GM21737 (cell line): ENCODE measurements around the gene GRAMD2B.
"Not testable (repeated sequence)": the region's sequence is repeated elsewhere in the genome, so short reads cannot be mapped to it uniquely, and the experiment has no call there.

ENCODE experiments used
- ATAC-seq: cut with Tn5 transposase; IDR thresholded peaks from one replicate; pipeline ENCODE4 v1.9.1; 2021; ENCODE audit warnings: mild to moderate bottlenecking, moderate library complexity; ENCODE audit not compliant: unreplicated experiment

Gene GRAMD2B, protein sequence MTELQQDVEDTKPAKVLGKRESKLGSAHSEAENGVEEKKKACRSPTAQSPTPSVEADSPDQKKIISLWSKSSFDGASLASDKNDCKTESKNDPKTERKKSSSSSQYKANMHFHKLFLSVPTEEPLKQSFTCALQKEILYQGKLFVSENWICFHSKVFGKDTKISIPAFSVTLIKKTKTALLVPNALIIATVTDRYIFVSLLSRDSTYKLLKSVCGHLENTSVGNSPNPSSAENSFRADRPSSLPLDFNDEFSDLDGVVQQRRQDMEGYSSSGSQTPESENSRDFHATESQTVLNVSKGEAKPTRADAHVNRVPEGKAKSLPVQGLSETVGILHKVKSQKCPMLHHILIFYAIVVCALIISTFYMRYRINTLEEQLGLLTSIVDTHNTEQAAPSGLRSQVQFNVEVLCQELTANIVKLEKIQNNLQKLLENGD

DNA sequence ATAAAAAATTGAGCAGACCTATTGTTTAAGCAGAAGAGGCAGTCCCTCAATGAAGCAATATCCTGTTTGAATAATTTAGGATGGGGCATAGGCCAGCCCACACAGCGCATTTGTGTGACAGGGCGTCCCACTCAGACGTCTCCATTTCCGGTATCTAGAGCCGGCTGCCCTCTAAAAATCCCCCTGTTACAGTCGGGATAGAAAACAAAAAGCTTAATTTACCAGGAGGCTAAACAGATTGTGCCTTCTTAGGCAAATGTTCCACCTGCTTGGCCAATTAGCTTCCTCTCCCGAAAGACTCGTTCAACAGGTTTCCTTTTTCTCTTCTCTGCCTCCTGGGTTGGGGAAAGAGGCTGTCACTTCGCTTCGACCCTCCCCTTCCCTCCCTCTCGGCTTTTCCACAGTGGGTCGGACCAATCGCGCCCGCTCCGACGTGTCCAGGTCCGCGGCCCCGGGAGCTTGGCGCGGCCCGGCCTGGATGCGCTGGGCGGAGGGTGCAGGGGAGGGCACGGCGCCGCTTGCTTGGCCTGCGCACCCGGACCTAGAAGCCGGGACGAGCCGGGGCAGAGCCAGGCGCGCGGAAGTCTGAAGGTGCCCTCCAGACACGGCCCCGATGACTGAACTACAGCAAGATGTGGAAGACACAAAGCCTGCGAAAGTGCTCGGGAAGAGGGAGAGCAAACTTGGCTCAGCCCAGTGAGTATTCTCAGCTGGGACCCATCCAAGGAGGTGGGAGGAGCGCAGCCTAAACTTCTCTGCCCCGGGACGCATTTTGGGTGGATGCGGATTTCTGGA lies at the start of gene GRAMD2B:
Gene GRAMD2B, plus strand, starts transcription at position 416 of the 795 bp plus-strand sequence. Its CDS starts 198 bp downstream, at position 614.
- peak; percentile 77 for ATAC-seq

DNA sequence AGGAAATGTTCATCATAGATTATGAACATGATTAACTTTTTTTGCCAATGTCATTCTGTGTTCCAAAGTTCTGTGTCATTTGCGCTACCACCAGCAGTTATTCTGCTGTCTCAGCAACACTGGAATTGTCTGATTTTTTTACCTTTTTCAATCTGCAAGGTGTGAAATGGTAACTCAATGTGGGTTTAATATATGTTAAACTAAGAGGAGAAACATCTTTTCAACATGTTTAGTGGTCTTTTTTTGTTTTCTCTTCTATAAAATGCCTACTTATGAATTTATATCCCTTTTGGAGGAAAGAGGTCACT lies 49.1 kb upstream of the GRAMD2B start:
- no peak for ATAC-seq

DNA sequence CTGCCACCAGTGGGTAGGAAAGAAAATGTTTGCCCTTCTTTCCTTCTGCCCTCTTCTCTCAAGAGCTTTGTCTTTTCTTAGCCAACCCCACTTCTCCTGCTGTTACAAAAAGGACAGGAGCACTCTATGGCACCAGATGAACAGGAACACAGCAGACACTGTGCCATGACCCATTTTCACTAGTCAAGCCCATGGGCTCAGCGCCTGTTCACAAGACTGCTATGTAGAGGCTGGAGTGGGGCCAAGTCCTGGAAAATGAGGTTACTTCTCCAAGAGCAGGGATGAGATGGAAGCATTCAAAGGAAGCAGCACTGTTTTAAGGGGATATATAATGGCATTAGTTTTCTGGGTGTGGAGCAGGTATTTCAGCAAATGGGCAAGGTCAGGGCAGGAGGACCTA lies 46.8 kb upstream of the GRAMD2B start:
- ATAC-seq, result no peak

DNA sequence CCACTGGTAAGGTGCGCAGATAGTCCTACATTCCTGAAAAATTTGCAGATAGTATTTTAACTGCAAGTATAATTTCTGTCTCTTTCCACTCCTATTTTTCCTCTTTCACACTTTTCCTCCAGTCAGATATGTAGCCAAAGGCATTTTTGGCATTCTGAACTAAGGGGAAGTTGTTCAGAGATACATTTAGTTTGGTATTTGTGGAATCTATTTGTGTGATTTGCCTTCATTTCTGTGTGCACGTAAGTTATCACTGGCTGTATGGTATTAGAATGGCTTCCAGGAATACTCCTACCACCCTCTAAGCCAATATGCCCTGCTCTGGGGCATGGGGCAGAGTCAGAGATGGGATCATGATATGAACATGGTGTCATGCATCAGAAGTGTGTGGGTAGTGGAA lies 45.8 kb upstream of the GRAMD2B start:
- ATAC-seq, result no peak

DNA sequence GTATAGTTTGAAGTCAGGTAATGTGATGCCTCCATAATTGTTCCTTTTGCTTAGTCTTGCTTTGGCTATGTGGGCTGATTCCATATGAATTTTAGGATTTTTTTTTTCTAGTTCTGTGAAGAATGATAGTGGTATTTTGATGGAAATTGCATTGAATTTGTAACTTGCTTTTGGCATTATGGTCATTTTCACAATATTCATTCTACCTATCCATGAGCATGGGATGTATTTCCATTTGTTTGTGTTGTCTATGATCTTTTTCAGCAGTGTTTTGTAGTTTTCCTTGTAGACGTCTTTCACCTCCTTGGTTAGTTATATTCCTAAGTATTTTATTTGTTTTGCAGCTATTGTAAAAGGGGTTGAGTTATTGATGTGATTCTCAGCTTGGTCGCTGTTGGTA lies 42.9 kb upstream of the GRAMD2B start:
- not testable (repeated sequence) for ATAC-seq

DNA sequence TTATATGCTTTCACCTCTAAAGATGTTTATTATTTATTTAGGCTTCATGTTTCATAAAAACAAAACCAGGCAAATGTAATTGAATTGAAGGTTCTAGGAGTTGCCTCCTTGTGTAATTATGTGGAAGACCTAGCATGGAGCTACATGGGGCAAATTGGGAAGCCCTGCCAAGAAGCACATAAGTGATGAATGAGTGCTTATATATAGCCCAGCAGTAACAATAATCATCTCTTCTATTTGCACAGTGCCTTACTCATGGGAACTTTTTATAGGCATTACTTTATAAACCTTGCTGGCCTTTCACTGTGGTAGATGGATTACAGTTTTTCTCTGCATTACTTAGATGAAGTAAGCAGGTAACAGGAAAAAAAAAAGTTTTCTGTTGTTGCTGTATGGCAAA lies 40.0 kb upstream of the GRAMD2B start:
- no peak for ATAC-seq

DNA sequence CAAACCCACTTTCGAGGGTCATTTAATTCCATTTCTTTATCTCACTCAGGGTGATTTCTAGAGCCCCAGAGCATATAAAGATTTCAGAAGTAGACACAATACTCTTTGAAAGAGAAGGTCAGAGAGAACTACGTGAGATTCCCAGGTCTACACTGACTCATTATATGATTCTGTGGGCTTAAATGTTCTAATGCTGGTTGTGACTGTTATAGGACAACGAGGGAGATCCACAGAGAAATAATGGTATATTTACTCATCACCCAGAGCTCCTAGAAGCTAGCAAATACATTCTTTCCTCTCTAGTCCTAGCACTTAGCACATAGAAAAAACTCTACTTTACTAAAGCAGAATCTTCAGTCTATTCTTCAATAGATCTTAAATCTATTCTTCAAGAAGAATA lies 39.4 kb upstream of the GRAMD2B start:
- no peak for ATAC-seq

DNA sequence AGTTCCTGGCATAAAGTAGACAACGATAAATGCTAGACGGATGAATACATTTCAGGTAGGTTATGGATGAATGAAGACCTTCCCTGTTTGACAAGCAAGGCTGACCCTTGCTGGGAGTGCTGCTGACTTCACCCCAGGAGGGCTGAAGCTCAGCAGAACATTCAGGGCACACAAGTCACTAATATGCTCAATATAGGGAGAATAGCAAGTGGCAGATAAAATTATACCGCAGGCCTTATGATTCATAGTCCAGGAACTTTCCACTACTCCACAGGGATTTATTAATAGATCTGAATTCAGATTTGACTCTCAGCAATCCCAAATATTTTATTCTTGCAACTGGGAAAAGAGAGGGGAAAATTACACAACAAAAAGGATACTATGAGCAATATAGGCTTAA lies 38.2 kb upstream of the GRAMD2B start:
- no peak for ATAC-seq

DNA sequence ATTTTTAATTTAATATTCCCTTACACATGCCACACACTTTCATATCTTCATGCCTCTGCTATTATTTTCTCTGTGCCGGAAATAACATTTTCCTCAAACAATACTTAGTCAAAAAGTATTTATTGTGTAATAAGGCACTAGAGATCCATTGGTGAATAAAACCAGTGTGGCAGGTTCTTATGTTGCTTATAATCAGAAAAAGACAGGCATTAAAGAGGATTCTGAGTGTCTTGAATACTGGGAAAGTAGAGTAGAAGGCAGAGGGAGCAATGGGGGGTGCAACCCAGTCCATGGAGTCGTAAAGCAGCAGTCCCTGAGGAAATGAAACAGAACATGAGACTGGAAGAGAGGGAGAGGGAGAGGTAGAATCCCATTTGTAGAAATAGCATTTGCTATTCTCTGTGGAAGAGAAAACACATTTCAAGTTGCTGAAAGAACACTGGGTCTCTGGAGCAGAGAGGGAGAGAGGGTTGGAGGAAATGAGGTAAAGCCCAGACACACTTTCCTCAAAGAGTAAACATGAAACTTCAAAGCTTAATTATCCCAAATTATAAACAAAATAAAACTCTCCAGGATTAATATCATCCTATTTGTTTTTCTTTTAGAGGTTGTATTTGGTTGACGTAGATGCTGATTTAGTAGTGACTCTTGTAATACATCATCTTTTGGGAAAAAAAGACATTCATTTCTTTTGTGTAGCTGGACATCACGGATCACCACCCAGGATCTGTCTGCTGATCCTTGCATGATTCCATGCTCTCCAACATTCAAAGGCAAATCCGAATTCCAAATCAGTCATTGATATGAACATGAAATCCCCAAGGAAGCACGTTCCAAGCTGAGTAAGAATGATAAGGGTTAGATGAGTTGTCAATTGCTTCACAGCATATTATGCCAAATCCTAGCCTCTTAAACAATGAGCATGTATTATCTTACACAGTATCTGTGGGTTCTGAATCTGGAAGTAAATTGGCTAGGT lies 37.4 kb upstream of the GRAMD2B start:
- ATAC-seq, result no peak

DNA sequence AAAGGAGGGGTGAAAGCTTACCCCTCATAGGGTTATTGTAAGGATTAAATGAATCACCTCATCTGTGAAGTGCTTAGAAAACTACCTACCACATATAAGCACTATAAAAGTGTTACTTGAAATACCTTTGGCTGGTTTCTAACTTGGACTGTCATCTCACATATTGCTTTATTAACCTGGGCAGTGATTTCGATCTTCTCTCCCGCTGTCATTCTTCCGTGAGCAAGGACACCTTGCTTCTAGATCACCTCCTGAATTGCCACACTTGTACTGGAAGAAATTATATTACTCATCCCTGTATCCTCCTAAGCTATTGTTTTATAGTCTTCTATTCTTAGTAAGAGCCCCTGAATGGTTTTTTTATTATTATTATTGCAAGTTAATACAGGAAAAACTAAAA lies 34.0 kb upstream of the GRAMD2B start:
- no peak for ATAC-seq

DNA sequence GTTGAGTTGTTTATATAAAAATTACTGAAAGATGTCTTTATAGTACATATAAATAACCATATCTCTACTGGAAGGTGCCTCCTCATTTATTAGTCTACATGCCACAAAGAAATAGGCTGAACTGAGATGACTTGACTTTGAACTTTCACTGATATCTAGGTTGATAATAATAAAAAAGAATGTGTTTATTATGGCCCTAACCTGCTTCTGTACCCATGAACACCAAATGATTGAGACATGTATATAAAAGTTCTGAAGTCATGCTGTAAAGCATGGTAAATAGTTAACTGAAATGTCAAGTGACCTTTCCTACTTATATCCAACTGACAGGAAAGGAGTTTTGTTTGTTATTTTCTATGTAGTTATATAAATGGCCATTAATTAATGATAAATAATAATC lies 33.2 kb upstream of the GRAMD2B start:
- no peak for ATAC-seq

DNA sequence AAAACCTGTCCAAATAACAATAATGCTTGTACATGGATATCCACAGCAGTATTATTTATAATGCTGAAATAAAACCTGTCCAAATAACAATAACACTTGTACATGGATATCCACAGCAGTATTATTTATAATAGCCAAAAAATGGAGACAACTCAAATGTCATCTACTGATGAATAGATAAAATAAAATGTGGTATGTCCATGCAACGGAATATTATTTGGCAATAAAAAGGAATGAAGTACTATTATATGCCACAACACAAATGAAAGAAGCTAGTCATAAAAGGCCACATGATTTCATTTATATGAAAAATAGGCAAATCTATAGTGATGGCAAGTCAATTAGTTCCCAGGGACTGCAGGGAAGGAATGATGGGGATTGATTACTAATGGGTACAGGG lies 31.8 kb upstream of the GRAMD2B start:
- no peak for ATAC-seq

DNA sequence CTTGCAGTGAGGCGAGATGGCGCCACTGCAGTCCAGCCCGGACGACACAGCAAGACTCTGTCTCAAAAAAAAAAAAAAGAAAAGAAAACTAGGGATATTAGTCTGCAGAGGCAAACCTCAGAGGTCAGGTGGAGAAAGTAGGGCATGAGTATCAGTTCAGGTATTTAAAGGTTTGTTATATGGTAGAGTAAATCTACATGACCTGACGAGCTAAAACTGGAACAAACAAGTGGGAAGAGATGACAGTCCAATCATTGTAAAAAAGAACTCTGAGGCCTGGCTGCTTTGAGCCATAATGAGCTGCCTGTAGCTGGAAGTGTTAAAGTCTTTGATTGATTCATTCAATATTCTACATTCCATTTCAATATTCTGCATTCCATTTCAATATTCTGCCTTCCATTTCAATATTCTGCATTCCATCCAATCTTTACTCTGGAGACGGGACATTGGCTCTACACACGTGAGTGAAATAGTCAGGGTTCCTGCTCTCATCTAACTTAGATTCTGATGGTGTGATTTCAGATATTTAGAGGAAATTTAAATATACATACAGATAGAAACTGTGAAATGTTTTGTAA lies 28.9 kb upstream of the GRAMD2B start:
- no peak for ATAC-seq

DNA sequence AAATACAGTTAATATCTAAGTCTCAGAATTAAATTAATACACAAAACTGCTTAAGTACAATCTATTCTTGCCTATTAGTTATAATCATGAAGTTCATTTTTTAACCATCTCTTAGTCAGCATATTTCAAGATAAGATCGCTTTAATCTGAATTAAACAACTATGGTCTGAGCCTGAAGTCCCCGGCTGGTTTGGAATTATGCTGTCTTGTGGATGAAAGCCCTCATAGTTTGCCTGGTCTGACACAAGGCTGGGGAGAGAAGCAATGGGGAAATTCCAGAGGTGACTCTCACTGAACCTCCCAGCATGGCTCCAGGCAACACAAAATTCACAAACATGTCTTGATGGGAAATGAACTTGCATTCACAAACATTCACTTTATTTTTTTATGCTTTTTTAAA lies 28.0 kb upstream of the GRAMD2B start:
- no peak for ATAC-seq

DNA sequence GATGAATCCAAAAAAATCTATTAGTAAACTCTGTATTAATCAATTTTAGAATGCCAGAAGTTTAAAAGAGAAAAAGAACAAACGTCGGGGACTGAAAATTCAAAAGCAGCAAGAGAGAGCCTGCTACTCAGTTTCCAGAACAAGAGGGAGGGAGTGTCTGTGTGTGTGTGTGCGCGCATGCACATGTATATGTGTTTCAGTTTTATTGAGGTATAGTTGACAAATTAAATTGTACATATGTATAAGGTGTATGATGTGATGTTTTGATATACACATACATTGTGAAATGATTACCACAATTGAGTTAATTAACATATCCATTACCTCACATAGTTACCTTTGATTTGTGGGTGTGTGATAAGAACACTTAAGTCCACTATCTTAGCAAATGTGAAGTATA lies 27.6 kb upstream of the GRAMD2B start:
- ATAC-seq, result no peak

DNA sequence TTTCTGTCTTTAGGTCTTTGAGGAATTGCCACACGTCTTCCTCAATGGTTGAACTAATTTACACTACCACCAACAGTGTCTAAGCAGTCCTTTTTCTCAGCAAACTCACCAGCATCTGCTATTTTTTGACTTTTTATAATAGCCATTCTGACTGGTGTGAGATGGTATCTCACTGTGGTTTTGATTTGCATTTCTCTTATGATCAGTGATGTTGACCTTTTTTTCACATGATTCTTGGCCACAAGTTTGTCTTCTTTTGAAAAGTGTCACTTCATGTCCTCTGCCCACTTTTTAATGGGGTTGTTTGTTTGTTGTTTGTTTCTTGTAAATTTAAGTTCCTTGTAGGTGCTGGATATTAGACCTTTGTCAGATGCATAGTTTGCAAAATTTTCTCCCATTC lies 26.5 kb upstream of the GRAMD2B start:
- ATAC-seq, result not testable (repeated sequence)

DNA sequence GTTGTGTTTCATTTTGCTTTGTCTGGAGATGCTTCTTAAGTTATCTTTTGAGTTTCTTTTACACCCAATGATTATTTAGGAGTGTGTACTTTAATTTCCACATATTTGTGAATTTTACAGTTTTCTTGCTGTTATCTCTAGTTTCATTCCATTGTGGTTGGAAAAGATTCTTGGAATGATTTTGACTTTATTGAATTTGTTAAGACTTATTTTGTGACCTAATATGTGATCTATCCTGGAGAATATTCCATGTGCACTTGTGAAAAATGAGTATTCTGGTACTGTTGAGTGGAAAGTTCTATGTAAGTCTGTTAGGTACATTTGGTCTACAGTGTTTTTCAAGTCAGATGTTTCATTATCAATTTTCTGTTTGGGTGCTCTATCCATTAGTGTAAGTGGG lies 24.4 kb upstream of the GRAMD2B start:
- no peak for ATAC-seq

DNA sequence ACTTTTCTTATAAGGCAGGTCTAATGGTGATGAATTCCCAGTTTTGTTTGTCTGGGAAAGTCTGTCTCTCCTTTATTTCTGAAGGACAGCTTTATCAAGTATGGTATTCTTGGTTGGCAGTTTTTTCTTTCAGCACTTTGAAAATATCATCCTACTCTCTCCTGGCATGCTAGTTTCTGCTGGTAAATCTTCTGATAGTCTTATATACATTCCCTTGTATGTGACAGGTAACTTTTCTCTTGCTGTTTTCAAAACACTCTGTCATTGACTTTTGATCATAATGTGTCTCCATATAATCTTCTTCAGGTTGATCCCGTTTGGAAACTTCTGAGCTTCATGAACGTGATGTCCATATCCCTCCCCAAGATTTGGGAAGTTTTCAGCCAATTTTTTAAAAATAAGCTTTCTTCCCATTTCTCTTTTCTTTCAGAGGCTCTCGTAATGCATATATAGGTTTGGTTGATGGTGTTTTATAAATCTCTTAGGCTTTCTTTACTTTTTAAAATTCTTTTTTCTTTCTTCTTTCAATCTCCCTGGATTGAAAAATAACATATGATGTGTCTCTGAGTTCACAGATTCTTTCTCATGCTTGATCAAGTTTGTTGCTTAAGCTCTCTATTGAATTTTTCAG lies 22.5 kb upstream of the GRAMD2B start:
- ATAC-seq, result no peak

DNA sequence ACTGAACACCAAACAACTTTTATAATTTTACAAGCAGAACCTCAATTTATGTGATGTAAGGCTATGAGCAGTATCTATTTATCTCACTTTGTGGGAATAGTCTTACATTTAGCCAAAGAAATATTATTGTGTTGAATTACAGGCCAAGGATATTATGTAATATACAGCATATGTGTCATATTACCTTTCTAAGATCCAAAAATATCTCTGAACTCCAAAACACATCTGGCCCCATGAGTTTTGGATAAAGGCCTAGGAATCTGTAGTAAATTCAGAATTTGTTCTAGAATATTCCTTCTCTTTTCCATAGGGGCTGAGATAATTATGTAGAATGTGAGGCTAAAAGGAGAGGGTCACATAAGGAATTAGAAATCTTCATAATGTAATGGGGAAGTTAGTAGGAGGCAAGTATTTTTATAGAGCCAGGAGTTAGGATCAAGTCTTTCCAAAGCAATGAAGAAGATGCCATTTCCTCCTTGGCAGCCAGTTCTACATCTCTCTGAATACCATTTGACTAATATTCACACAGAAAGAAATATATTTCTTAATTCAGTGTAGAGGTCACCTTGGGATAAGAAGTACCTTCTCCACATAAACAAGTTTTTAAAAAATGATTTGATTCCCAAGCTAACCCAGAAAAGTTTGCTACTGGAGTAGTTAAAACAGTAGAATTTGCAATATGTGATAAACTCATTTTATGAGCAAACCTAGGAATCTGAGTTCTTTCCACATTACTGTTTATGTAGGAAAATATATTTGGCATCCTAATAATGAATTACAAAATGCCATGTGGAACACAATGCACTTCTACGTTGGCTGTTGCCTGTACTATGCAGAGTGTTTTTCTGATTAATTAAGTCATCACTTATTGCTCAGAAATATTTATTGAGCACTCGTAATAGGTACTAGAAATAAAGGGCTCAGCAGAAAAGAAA lies 20.3 kb upstream of the GRAMD2B start:
- ATAC-seq, result no peak
